A673 (cell line): ENCODE results near the gene NFKBIL1. TPM values are rescaled to one million over a fixed set of nuclear protein-coding genes. Genes with fewer than 3 reads are reported as not detected.
"Not testable (repeated sequence)": the region's sequence is repeated elsewhere in the genome, so short reads cannot be mapped to it uniquely, and the experiment has no call there.

Experiments
- BruUV-seq: library from RNA; stranded (reverse); fragments of 400-500 nt; replicated peaks from 2 replicates; lab custom pipeline; 2021; lab: Mats Ljungman, UMichigan
- CTCF ChIA-PET: fragments of 300-600 bp; sonication (Branson Sonifier 250); formaldehyde crosslinking; loops from one replicate; lab custom pipeline; 2022; ENCODE audit warnings: antibody characterized with exemption; lab: Charles Lee
- POLR2A ChIA-PET: fragments of 300-600 bp; sonication (Branson Sonifier 250); formaldehyde crosslinking; loops from one replicate; lab custom pipeline; 2022; ENCODE audit warnings: antibody characterized with exemption; ENCODE audit not compliant: low non-redundant PET; lab: Charles Lee
- DNase-seq: peaks from one replicate; pipeline ENCODE4 v3.0.0-alpha.2; 2015; ENCODE audit warnings: low spot score
- H3K27ac ChIP-seq: fragments of 200-600 bp; sonication (generic); 2 replicates; pipeline ENCODE4 v1.5.1; 2016; ENCODE audit warnings: mixed run types, low read depth, mild to moderate bottlenecking, mixed read lengths, antibody characterized with exemption, low read length; ENCODE audit not compliant: poor library complexity, severe bottlenecking
- H3K27me3 ChIP-seq: fragments of 200-600 bp; sonication (generic); replicated peaks from 2 replicates; pipeline ENCODE4 v1.6.1; 2017; ENCODE audit warnings: mixed run types, low read depth, mild to moderate bottlenecking, mixed read lengths, antibody characterized with exemption, low read length; ENCODE audit not compliant: insufficient read depth, poor library complexity
- H3K36me3 ChIP-seq: fragments of 200-600 bp; sonication (generic); 2 replicates; pipeline ENCODE4 v1.6.1; 2016; ENCODE audit warnings: mixed run types, mild to moderate bottlenecking, mixed read lengths, antibody characterized with exemption, low read length; ENCODE audit not compliant: insufficient read depth, poor library complexity, severe bottlenecking
- H3K4me1 ChIP-seq: fragments of 200-600 bp; sonication (generic); 2 replicates; pipeline ENCODE4 v1.6.1; 2017; ENCODE audit warnings: mixed run types, mild to moderate bottlenecking, mixed read lengths, antibody characterized with exemption, low read length; ENCODE audit not compliant: insufficient read depth, poor library complexity, severe bottlenecking
- H3K4me3 ChIP-seq: fragments of 200-600 bp; sonication (generic); 2 replicates; pipeline ENCODE4 v1.5.1; 2016; ENCODE audit warnings: low read depth, mixed run types, mild to moderate bottlenecking, mixed read lengths, low read length; ENCODE audit not compliant: poor library complexity, severe bottlenecking
- H3K9me3 ChIP-seq: fragments of 200-600 bp; sonication (generic); 2 replicates; pipeline ENCODE4 v1.6.1; 2016; ENCODE audit warnings: mixed run types, low read depth, mild to moderate bottlenecking, mixed read lengths, antibody characterized with exemption, low read length; ENCODE audit not compliant: poor library complexity, severe bottlenecking
- EZH2 ChIP-seq: fragments of 200-600 bp; sonication (generic); IDR thresholded peaks from 2 replicates; pipeline ENCODE4 v1.6.1; 2017; ENCODE audit warnings: borderline replicate concordance, low read depth, mild to moderate bottlenecking, mixed read lengths, antibody characterized with exemption, low read length; ENCODE audit not compliant: poor library complexity, severe bottlenecking
- intact Hi-C: fragments of 100-400 bp; cut with micrococcal nuclease; formaldehyde crosslinking; loops from one replicate; pipeline ENCODE4 v1.10.0; 2022; ENCODE audit not compliant: unreplicated experiment
- total RNA-seq: library from RNA; stranded (reverse); gene quantifications from 2 replicates; pipeline ENCODE4 v1.2.3, GENCODE V29; 2021
- TF ChIP-seq, protein P1 (sequence below): fragments of 300-800, 200-600 bp; sonication (generic); conservative IDR thresholded peaks from 2 replicates; pipeline ENCODE4 v1.5.1; 2017; ENCODE audit warnings: low read depth, mild to moderate bottlenecking, antibody characterized with exemption, low read length, moderate library complexity, mixed read lengths

The NFKBIL1 gene
- total RNA-seq, 1 experiment from 2014 or later = 15.7 TPM

DNA sequence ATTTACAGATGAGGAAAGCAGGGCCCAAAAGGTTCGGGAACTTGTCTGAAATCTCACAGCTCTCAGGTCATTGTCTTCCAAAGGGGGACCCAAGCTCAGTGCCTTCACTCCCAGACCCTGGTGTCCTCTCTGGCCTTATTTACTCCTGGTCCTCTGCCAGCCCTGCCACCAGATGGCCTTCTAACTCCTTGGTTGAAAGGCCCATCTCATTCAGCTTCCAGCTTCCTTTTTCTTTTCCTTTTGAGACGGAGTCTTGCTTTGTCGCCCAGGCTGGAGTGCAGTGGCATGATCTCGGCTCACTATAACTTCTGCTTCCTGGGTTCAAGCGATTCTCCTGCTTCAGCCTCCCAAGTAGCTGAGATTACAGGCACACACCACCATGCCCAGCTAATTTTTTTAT lies 4.0 kb downstream of the NFKBIL1 start:
- H3K9me3 ChIP-seq, H3K27ac ChIP-seq, H3K4me3 ChIP-seq, H3K27me3 ChIP-seq, POLR2A ChIA-PET, BruUV-seq: not testable (repeated sequence)
- intact Hi-C loops = loop anchor here (1.0 kb wide), 1 partner anchor 47 kb away; no protein-coding TSS in a partner anchor
- peak; percentile 46 for DNase-seq
- TF ChIP-seq, protein P1, sequence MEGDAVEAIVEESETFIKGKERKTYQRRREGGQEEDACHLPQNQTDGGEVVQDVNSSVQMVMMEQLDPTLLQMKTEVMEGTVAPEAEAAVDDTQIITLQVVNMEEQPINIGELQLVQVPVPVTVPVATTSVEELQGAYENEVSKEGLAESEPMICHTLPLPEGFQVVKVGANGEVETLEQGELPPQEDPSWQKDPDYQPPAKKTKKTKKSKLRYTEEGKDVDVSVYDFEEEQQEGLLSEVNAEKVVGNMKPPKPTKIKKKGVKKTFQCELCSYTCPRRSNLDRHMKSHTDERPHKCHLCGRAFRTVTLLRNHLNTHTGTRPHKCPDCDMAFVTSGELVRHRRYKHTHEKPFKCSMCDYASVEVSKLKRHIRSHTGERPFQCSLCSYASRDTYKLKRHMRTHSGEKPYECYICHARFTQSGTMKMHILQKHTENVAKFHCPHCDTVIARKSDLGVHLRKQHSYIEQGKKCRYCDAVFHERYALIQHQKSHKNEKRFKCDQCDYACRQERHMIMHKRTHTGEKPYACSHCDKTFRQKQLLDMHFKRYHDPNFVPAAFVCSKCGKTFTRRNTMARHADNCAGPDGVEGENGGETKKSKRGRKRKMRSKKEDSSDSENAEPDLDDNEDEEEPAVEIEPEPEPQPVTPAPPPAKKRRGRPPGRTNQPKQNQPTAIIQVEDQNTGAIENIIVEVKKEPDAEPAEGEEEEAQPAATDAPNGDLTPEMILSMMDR = peak; percentile 32; the same call in 1 of the 2 replicates
- CTCF ChIA-PET = interaction anchor here (2.7 kb wide), 1 partner anchor 46 kb away, joined by 30 read pairs; no protein-coding TSS in a partner anchor
- Histone ChIP-seq H3K36me3 (peaks cover 18% of the 10 kb centered on the region), H3K4me1 (peaks cover 11% of the 10 kb centered on the region)

DNA sequence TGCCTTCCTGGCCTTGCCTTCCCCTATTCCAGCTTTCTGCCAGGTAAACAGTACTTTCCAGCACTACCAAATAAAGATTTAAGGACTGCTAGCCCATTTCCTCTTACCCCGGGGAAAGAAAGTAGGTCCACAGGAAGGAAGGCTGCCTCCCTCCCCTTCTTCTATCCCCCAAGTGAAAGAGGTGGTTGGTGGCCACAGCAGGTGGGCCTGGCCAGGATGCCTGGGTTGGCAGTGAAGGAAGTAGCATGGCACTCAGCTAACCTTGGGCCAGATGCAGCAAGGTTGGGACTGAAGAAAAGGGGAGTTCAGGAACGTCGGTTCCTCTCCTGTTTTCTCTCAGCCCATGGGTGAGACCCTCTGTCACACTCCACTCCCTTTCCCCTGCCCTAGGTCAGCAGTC lies 8.9 kb downstream of the NFKBIL1 start:
- BruUV-seq = no TSS peak
- Histone ChIP-seq H3K27ac (no peak overlapping the region), H3K4me3 (no peak overlapping the region), H3K4me1 (no peaks in the 10 kb centered on the region), H3K27me3 (no peaks in the 10 kb centered on the region), H3K36me3 (peaks cover 22% of the 10 kb centered on the region), H3K9me3 (no peaks in the 10 kb centered on the region)
- CTCF ChIA-PET = no interaction called here
- DNase-seq = no peak
- POLR2A ChIA-PET = no interaction called here
- no peak for TF ChIP-seq EZH2
- TF ChIP-seq, protein P1 = no peak
- intact Hi-C loops = no loop called here

DNA sequence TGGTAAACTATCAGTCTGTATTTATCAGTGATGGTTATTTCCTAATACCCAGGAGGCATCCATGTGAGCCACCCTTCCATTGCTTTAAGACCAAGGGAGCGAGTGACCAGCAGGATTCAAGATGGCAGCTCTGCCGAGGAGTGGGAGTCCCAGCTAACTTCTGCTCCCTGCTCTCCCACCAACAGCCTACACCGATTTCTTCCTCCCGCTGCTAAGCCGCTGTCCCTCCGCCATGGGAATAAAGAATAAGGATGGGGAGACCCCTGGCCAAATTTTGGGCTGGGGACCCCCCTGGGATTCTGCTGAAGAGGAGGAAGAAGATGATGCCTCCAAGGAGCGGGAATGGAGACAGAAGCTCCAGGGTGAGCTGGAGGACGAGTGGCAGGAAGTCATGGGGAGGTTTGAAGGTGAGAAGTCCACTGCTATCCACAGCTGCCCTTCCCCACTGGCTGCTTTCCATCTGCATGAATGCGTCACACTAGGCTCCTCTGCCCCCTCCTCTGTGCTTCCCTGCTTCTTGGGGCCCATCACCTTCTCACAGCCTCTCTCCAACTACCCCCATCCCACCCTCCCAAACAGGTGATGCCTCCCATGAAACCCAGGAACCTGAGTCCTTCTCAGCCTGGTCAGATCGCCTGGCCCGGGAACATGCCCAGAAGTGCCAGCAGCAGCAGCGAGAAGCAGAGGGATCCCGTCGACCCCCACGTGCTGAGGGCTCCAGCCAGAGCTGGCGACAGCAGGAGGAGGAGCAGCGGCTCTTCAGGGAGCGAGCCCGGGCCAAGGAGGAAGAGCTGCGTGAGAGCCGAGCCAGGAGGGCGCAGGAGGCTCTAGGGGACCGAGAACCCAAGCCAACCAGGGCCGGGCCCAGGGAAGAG lies 10.3 kb downstream of the NFKBIL1 start:
- Histone ChIP-seq H3K9me3 (no peaks in the 10 kb centered on the region), H3K27ac (no peak overlapping the region), H3K27me3 (no peaks in the 10 kb centered on the region), H3K4me3 (no peak overlapping the region), H3K4me1 (no peaks in the 10 kb centered on the region), H3K36me3 (peaks cover 22% of the 10 kb centered on the region)
- intact Hi-C loops = no loop called here
- no TSS peak for BruUV-seq
- ChIA-PET POLR2A (interaction anchor here (0.7 kb wide), 1 partner anchor 21 kb away, joined by 8 read pairs; no protein-coding TSS in a partner anchor), CTCF (no interaction called here)
- no peak for TF ChIP-seq EZH2
- no peak for DNase-seq
